ENCODE measurements around the gene TMTC3. TPM values are rescaled to one million over a fixed set of nuclear protein-coding genes. Genes with fewer than 3 reads are reported as not detected.

TMTC3 gene
- total RNA-seq, 3 donors from 2014 or later, result 7.5 to 7.7 (median 7.5) TPM

Other genes starting within 250 kb of the TMTC3 start
- gene C12orf50, start 112.9 kb upstream of the TMTC3 start, total RNA-seq, result not detected
- gene CEP290, start 219 bp upstream of the TMTC3 start, total RNA-seq, result 10 to 100 TPM; 15.1 to 16.0 (median 15.8) TPM